ENCODE measurements around the gene RUNX2.

- TF ChIP-seq POLR2AphosphoS5 (IDR thresholded peaks at IDR 0.05; ENCODE audit: low read depth, low read length) (no peak), POLR2A (IDR thresholded peaks at IDR 0.05; ENCODE audit: low read depth, low read length) (no peak), TAF1 (IDR thresholded peaks at IDR 0.05; ENCODE audit: borderline replicate concordance, low read depth, low read length) (no peak)
Observed at GRCh38 chr6:45305546-45305945, 22.6 kb upstream of the RUNX2 start.
